OCI-M2 (cell line): ENCODE measurements around the gene PLPPR2.
"Not testable (repeated sequence)": the region's sequence is repeated elsewhere in the genome, so short reads cannot be mapped to it uniquely, and the experiment has no call there.

ENCODE experiments used
- DNase-seq: peaks from one replicate; lab custom pipeline; 2025; ENCODE audit not compliant: unreplicated experiment; lab: John Stamatoyannopoulos, UW

Gene PLPPR2

DNA sequence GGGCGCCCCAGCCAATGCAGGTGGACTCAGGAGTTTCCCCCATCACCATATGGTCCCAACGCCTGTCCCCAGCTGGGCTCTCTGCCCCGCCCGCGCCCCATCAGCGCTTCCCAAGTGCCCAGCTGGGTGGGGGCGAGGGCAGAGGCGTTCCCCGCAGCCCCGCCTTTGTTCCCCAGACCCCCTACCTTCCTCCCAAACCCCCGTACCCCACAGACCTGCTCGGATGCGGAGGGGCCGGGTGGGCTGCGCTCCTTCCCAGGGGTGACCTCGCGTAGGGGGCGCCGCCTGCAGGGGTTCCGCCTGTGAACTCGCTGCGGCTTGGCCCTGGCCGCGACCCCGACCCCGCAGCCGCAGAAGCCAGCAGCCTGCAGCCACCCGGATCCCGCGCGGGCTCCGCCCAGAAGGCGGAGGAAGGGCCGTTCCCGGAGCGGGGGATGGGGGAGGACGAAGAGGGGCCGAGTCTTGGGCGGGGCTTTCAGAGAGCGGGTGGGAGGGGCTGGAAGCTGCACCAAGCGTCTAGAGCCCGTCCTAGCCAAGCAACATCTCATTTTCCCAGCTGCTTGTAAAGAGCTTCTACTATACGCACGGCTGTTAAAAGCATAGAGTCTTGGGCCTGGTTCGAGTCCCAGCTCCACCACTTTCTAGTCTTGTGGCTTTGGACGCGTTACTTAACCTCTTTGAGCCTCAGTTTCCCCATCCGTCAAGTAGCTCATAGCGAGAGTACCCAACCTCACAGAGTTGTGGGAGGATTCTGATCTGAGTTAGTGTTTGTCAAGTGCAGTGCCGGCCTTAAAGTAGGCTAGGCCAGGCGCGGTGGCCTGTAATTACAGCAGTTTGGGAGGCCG is 15.8 kb upstream of the PLPPR2 start, which contains the start of gene RAB3D:
Gene RAB3D, minus strand, starts transcription at position 404 of the 845 bp plus-strand sequence. CDS start 2,258 bp downstream, outside the sequence.
- peak; percentile 99 for DNase-seq

DNA sequence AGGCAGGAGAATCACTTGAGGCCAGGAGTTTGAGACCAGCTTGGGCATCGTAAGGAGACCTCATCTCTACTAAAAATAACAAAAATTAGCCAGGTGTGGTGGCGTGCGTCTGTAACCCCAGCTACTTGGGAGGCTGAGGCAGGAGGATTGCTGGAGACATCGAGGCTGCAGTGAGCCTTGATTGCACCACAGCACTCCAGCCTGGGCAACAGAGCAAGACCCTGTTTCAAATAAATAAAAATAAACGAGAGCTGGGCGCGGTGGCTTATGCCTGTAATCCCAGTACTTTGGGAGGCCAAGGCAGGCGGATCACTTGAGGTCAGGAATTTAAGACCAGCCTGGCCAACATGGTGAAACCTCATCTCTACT is 15.1 kb upstream of the PLPPR2 start:
- DNase-seq: not testable (repeated sequence)

DNA sequence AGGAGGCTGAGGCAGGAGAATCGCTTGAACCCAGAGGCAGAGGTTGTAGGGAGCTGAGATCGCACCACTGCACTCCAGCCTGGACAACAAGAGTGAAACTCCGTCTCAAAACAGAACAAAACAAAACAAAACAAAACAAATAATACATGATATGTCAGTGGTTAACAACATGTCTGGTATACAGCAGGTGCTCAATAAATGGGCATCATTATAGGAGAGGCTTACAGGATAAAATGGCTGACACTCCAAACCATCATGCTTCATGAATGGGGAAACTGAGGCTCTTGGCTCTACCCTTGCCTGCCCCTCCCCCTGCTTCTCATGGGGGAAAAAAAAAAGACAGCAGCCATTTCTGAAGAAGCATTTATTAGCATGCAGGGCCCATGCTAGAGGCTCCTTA is 12.8 kb upstream of the PLPPR2 start:
- no peak for DNase-seq

DNA sequence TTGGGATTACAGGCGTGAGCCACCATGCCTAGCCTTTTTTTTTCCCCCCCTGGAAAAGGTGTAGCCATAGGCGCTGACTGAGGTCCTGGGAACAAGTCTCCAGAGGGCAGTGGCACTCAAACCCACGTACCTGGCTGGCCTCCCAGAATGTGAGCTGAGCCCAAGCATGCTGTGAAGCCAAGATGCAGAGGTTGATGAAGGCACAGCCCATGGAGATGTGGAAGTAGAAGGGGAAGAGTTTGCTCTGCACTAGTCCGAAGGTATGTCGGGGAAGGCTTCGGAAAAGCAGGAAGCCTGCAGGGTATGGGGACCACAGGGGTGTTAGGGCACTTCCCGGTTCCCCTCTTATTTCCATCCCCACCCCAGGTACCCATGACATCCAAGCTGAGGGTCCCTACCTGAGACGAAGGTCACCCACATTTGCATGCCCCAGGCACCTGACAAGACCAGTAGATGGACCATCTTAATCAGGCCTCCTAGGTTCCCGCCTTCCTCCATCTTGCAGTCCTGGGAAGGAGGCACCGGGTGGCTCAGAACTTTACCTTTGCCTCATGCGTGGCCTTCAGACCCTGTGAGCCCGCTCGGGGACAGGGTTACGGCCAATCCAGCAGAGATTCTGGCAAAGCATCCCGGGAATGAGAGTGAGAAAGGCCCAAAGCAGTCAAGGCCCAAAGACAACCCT is 10.0 kb upstream of the PLPPR2 start:
- no peak for DNase-seq

DNA sequence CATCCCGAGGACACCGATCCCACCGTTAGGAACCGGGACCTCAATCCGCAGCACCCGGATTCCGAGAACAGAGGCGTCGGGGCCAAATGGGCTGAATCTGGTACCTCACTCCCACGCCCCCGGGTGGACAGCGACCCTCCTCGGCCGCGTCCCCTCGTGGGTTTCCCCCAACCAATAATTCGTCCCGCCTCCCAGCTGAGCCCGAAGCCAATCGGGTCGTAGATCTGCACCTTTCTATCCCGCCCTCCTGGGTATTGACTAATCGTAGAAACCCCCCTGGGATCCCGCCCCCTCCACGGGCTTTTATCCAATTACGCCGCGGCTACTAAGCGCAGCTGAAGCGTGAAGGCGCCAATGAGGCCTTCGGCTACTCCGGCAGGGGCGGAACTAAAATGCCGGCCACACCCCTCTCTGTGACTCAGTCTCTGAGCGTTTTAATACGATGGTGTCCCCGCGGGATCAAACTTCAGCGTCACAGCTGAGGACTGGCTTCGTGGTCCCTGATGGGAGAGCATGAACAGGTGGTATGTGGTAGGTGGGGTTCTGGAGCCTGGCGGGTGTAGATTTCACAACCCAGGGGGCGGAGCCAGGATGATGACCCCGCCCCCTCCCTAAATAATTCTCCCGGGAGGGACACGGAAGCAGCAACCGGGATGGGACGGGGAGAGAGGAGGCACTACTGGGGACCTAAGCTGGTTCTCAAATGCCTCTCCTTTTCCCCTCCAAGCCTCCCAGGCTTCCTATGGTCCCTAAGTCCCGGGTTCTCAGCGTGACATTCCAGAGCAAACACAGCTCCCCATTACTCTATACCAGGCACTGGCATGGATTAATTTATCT is 8.9 kb upstream of the PLPPR2 start, which contains the start of the genes CCDC159 and TMEM205:
Gene CCDC159, plus strand, starts transcription at position 416 of the 837 bp plus-strand sequence. Its CDS starts 88 bp downstream, at position 504.
Gene TMEM205, minus strand, starts transcription at position 165 of the 837 bp plus-strand sequence. CDS start 649 bp downstream, outside the sequence.
- peak; percentile 100 for DNase-seq

DNA sequence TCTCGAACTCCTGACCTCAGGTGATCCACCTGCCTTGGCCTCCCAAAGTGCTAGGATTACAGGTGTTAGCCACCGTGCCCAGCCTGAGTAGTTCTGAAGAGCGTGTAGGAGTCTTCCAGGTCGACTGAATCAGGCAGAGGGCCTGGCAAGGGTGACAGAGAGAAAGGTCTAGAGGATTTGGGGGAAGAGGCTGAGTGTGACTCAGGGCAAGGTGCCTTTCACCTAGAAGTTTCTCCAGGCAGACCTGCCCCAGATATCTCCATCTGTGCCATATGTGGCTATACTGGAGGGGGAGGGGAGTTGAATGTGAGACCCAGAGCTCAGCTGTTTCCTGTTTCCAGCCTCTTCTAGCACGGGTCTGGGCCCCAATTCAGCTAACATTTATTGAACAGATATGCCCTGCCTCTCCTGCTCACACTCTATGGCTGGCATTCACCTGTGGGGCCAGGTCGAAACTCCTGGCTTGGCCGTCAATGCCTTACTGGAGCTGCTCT is 7.6 kb upstream of the PLPPR2 start:
- DNase-seq: no peak

DNA sequence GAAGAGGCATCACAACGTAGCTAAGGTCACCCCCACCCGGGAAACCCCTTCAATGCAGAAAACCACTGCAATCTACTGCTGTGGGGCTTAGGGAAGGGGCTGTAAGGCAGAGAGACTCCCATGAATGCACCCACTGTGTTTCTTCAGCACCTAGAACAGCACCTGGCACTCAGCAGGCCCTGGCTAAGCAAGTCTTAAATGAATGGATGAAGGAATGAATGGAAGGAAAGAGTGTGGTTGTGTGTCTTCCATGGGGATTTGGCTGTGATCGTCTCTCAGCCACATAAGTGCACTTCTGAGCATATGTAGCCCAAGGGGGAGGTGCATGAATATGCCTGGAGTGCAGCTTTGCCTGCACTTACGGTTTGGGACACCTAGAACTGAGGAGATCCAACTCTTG is 6.1 kb upstream of the PLPPR2 start:
- no peak for DNase-seq

DNA sequence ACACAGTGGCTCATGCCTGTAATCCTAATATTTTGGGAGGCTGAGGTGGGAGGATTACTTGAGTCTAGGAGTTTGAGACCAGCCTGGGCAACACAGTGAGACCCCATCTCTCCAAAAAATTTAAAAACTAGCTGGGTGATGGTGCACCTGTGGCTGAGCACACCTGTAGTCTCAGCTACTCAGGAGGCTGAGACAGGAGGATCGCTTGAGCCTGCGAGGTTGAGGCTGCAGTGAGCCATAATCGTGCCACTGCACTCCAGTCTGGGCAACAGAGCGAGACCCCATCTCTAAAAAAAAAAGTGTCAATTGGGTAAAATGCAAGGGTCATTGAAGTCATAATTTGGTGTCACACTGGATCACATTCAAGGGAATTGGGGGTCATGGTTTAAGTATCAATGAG is 1.1 kb upstream of the PLPPR2 start:
- DNase-seq: not testable (repeated sequence)

DNA sequence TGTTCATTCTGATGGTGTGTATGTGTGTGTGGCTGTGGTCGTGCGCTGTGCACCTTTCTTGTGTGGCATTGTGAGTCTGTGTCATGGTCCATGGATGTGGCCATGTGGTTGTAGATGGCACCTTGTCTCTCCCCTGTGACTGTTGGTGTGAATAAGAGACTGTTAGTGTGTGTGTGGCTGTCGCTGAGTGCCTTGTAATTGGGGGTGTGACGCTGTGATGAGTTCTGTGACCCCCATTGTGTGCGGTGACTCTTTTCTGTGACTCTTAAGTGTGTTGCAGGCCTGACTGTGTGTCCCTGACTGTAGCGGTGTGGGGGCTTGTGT is 804 bp downstream of the PLPPR2 start:
- DNase-seq: no peak

DNA sequence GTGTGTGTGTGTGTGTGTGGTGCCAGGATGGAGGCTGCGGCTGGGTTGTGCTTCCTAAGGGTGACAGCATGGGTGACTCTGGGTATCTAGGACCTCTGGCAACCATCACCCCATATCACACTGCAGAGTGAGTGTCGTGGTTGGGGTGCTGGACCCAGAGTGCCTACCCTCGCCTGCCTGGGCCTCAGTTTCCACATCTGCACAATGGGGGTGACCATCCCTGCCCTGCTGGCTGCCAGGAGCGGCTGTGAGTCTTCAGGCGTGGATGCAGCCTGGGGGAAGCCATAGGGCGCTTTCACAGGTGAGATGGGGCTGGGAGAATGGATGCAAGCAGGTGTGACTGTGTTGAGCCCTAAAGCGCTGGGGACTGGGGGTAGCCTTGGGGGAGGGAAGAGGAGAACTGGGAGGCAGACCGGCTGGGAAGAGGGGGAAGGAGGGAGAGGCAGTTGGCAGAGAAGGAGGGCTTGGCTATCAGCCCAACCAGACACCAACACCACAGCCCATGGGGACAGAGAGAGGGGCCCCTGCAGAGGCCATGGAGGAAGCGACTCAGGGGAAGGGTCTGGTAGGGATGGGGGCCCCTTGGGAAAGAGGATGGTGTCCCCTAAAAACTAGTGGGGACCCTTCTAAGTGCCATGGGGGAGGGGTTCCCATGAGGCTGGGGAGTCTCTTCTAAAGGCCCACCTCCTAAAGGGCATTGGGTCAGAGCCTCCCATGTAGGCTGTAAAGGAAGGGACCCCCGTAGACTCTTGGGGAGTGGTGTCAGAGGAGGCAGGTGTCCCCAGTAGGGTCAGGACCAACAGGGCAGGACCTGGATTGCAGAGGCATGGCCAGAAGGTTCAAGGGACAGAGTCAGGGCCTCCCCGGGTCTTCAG is 1.7 kb downstream of the PLPPR2 start:
- no peak for DNase-seq

DNA sequence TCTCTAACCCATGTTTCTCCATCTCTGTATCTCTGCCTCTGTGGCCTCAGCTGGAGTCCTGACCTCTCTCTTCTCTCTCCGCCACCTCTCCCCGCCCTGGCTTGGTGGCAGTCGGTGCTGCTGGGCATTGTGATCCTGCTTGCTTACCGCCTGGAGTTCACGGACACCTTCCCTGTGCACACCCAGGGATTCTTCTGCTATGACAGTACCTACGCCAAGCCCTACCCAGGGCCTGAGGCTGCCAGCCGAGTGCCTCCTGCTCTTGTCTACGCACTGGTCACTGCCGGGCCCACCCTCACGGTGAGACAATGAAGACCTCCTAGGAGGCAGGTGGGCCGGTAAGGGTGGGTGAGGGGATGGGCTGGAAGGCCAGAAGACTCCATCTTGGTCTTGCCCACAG is 4.2 kb downstream of the PLPPR2 start:
- DNase-seq: no peak

DNA sequence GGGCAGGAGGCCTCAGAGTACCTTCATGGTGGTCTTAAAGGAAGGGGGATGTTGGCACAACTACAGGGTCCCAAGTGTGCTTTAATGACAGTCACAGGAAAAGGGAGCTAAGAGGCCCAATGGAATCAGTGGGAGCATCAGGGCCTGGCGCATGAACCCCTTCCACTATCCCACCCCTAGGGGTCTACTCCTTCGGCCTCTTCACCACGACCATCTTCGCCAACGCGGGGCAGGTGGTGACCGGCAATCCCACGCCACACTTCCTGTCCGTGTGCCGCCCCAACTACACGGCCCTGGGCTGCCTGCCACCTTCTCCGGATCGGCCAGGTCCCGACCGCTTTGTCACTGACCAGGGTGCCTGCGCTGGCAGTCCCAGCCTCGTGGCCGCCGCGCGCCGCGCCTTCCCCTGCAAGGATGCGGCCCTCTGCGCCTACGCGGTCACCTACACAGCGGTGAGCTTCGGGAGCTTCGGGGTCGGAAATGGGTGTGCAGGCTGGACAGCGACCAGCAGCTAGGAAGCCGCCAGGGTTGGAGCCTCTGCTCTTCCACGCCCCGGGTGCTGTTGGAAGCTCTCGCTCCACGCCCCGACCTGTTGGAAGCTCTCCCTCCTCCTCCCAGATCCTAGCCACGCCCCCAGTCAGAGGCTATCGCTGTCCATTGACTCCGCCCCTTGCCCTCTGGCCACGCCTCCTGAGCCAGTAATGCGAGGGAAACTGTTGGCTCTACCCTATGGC is 6.0 kb downstream of the PLPPR2 start:
- no peak for DNase-seq

DNA sequence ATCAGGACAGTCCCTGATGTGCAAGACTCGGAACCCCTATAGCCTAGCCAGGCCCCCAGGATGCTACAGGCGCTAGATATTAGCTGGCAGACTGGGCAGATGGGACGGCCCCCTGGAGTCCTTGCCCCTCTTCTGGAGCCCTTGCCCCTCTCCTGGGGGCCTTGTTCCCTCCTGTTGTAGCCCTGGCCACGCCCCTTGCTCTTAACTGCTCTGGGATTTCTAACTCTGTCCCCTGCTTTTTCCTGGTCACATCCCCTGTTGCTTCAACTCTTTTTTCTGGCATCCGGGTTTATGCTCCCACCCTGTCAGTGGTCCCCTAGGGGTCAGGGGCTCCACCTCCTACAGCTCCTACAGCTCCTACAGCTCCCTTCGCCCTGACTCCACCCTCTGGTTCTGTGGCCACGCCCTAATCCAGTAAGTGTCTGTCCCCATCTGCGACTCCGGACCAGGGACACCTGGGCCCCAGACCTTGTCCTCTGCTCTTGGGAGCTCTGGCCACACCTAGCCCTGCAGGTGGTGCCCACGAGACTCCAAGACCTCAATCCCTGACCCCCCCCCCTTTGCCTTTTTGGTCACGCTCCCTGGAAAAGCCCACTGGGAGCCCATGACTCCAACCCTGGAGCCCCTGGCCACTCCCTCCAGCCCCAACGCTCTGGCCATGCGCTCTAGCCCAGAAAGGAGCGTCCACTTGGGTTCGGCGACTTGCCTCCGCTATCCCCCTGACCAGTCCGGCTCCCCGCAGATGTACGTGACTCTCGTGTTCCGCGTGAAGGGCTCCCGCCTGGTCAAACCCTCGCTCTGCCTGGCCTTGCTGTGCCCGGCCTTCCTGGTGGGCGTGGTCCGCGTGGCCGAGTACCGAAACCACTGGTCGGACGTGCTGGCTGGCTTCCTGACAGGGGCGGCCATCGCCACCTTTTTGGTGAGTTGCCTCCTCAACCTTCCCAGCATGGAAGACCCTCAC is 6.8 kb downstream of the PLPPR2 start:
- no peak for DNase-seq

DNA sequence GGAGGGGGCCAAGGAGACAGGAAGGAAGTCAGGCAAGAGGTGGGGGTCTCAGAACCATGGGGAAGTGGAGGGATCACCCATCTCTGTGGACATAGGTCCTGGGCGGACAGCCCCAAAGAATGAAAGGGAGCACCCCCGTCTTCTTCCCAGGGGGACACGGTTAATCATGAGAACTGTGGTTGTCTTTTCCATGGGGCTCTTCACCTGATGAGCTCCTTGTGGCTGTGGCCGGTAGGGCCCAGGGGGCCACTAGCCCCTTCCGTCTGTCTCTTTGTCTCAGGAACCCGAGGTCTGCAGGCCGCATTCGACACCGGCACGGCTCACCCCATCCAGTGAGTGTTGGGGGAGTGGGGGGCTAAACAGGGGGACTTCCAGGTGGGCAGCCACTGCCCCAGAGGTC is 8.6 kb downstream of the PLPPR2 start:
- no peak for DNase-seq

DNA sequence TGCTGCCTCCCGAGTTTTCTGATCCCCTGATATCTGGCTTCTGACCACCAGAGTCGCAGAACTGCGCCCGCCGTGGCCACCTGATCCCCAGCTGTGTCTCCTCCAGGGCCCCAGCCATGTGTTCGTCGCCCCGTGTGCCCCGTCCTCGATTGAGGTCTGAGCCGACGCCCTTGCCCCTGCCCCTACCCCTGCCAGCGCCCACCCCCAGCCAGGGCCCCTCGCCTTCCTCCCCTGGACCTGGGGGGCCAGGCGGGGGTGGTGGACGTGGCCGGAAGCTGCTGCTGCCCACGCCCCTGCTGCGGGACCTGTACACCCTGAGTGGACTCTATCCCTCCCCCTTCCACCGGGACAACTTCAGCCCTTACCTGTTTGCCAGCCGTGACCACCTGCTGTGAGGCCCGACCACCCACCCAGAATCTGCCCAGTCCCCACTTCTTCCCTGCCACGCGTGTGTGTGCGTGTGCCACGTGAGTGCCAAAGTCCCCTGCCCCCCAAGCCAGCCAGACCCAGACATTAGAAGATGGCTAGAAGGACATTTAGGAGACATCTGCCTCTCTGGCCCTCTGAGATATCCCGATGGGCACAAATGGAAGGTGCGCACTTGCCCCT is 9.2 kb downstream of the PLPPR2 start:
- DNase-seq: no peak

DNA sequence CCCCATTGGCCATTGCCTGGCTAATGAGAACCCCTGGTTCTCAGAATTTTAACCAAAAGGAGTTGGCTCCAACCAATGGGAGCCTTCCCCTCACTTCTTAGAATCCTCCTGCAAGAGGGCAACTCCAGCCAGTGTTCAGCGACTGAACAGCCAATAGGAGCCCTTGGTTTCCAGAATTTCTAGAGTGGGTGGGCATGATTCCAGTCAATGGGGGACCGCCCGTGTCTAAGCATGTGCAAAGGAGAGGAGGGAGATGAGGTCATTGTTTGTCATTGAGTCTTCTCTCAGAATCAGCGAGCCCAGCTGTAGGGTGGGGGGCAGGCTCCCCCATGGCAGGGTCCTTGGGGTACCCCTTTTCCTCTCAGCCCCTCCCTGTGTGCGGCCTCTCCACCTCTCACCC is 9.7 kb downstream of the PLPPR2 start:
- DNase-seq: no peak

DNA sequence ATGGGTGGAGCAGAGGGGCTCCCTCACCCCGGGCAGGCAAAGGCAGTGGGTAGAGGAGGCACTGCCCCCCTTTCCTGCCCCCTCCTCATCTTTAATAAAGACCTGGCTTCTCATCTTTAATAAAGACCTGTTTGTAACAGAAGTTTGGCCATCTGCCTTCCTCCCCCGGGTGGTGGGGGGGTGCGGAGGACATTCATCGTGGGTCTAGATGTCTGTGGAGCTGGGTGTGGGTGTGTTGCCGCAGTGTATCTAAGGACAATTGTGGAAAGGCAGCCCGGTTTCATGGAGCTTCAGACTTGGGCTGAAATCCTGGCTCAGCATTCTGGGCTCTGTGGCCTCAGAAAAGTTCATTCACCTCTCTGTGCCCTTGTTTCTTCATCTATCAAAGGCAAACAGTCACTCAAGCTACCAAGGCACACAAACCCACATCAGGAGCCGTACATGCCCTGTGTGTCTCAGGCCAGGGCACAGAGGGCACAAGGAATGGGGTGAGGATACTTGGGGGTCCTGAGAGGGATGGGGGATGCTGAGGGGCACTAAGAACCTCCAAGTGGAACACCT is 10.4 kb downstream of the PLPPR2 start:
- DNase-seq: no peak

DNA sequence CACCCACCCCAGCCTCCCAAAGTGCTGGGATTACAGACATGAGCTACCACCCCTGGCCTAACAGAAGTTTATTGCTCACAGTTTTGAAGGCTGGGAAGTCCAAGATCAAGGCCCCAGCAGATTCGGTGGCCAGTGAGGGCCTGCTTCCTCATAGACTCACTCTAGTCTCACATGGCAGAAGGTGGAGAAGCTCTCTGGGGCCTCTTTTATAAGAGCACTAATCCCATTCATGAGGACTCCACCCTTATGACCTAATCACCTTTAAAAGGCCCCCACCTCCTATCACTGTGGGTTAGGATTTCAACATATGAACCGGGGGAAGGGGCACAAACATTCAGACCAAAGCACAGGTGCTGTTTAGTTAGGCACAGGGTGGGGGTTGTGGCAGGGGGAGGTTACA is 12.3 kb downstream of the PLPPR2 start:
- no peak for DNase-seq
